SK-N-SH treated with all-trans-retinoic acid at 6 μM for 48 hours (cell line): Measurements from ENCODE around the gene AMBN.

Source experiments
- CREB5 ChIP-seq: fragments of 250-450 bp; sonication (Bioruptor Pico); IDR thresholded peaks from 2 replicates; pipeline ENCODE4 v1.5.1; 2020; ENCODE audit warnings: low read depth, mild to moderate bottlenecking, moderate library complexity
- CSDC2 ChIP-seq: fragments of 250-450 bp; sonication (Bioruptor Pico); IDR thresholded peaks from 2 replicates; pipeline ENCODE4 v1.5.0; 2020; ENCODE audit warnings: mild to moderate bottlenecking, moderate library complexity
- ISL1 ChIP-seq: fragments of 250-450 bp; sonication (Bioruptor Pico); IDR thresholded peaks from 2 replicates; pipeline ENCODE4 v2.1.2; 2022; ENCODE audit warnings: mild to moderate bottlenecking, moderate library complexity
- PATZ1 ChIP-seq: fragments of 250-450 bp; sonication (Bioruptor Pico); IDR thresholded peaks from 2 replicates; pipeline ENCODE4 v1.8.0; 2020; ENCODE audit warnings: mild to moderate bottlenecking, moderate library complexity, borderline replicate concordance
- POU6F1 ChIP-seq: fragments of 250-450 bp; sonication (Bioruptor Pico); IDR thresholded peaks from 2 replicates; pipeline ENCODE4 v1.8.0; 2021; ENCODE audit warnings: low read depth, mild to moderate bottlenecking, moderate library complexity, borderline replicate concordance
- SNAI2 ChIP-seq: fragments of 250-450 bp; sonication (Bioruptor Pico); IDR thresholded peaks from 2 replicates; pipeline ENCODE4 v1.5.0; 2020; ENCODE audit warnings: mild to moderate bottlenecking, moderate library complexity
- TSHZ2 ChIP-seq: fragments of 250-450 bp; sonication (Bioruptor Pico); IDR thresholded peaks from 2 replicates; pipeline ENCODE4 v1.5.0; 2020; ENCODE audit warnings: mild to moderate bottlenecking, moderate library complexity
- ZC3H10 ChIP-seq: fragments of 250-450 bp; sonication (Bioruptor Pico); IDR thresholded peaks from 2 replicates; pipeline ENCODE4 v1.5.1; 2021; ENCODE audit warnings: mild to moderate bottlenecking, moderate library complexity
- ZFP30 ChIP-seq: fragments of 450-650 bp; formaldehyde crosslinking; IDR thresholded peaks from 2 replicates; pipeline ENCODE4 v1.5.0; 2022; ENCODE audit warnings: mild to moderate bottlenecking, moderate library complexity
- ZNF565 ChIP-seq: fragments of 450-650 bp; formaldehyde crosslinking; conservative IDR thresholded peaks from 2 replicates; pipeline ENCODE4 v1.5.0; 2020; ENCODE audit warnings: low read depth, mild to moderate bottlenecking, moderate library complexity
- ZNF70 ChIP-seq: fragments of 450-650 bp; formaldehyde crosslinking; IDR thresholded peaks from 2 replicates; pipeline ENCODE4 v1.5.0; 2020; ENCODE audit warnings: mild to moderate bottlenecking, moderate library complexity

GRCh38 chr4:70575964-70576363, 16.1 kb upstream of the AMBN start:
- TF ChIP-seq CREB5 (CRISPR knock-in tag) = no peak
- TF ChIP-seq ZNF565 (CRISPR knock-in tag) = no peak
- TF ChIP-seq ZFP30 (CRISPR knock-in tag) = no peak
- no peak for TF ChIP-seq CSDC2 (CRISPR knock-in tag)
- no peak for TF ChIP-seq ZNF70
- TF ChIP-seq ISL1 = no peak
- TF ChIP-seq TSHZ2 (CRISPR knock-in tag) = no peak
- TF ChIP-seq PATZ1 (CRISPR knock-in tag) = no peak
- no peak for TF ChIP-seq SNAI2
- no peak for TF ChIP-seq ZC3H10
- no peak for TF ChIP-seq POU6F1 (CRISPR knock-in tag)
